GM12801 (cell line): ENCODE measurements around the gene TEX2.

Source experiments
- TF ChIP-seq, protein P1 (sequence below): IDR thresholded peaks from one replicate; pipeline ENCODE4 v1.5.1; 2011; ENCODE audit warnings: control low read depth; ENCODE audit not compliant: insufficient read length; ENCODE audit errors: extremely low read depth

TEX2 gene

DNA sequence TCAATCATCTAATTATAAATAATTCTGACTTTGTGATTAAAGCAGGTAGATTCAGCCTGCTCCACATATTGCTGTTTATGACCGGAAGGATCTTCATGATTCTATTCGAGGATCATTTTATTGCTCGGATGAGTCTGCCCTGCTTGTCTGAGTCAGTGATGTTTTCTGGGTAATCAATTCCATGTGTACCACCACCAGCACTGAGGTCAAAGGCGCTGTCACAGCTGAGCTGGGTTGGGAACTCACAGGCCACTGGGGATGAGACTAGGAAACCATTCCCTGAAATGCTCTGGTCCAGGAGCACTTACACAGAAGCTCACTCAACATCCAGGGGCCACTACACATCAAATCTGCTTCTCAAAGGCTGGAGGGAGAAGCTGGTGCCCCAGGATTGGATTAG is 102.7 kb downstream of the TEX2 start:
- TF ChIP-seq, protein P1, sequence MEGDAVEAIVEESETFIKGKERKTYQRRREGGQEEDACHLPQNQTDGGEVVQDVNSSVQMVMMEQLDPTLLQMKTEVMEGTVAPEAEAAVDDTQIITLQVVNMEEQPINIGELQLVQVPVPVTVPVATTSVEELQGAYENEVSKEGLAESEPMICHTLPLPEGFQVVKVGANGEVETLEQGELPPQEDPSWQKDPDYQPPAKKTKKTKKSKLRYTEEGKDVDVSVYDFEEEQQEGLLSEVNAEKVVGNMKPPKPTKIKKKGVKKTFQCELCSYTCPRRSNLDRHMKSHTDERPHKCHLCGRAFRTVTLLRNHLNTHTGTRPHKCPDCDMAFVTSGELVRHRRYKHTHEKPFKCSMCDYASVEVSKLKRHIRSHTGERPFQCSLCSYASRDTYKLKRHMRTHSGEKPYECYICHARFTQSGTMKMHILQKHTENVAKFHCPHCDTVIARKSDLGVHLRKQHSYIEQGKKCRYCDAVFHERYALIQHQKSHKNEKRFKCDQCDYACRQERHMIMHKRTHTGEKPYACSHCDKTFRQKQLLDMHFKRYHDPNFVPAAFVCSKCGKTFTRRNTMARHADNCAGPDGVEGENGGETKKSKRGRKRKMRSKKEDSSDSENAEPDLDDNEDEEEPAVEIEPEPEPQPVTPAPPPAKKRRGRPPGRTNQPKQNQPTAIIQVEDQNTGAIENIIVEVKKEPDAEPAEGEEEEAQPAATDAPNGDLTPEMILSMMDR: no peak

DNA sequence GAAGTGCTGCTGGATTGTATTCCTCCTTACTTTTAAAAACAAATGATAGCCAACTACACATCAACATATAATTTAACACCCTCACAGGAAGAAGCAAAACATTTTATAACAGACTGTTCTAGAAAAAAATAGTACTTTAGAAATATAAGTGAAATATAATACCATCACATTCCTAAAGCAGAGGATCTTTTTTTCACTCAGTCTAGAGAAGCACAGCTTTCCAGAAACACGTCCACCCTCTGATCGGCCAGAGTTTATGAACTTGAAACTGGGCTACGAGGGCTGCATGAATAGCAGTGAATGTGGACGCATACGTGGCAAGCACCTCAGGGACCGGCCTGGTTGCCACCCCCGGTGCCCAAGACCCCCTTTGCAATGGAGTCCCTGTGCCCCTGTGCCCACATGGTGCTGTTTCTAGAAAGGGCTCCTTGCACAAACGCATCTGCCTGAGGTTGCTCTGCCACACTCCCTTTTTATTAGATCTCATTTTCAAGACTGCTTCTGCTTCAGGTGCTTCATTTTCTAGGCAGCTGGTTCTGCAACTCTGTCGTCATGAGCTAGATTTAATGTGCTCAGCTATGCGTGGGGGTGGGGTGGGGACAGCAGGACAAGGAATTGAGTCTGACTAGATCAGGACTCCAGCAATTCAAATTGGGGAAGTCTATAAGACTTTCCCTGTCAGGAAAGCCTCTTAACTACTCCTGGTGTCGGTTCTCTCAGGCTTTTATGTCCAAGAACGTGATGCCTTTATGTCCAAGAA is 104.0 kb downstream of the TEX2 start:
- TF ChIP-seq, protein P1: no peak

DNA sequence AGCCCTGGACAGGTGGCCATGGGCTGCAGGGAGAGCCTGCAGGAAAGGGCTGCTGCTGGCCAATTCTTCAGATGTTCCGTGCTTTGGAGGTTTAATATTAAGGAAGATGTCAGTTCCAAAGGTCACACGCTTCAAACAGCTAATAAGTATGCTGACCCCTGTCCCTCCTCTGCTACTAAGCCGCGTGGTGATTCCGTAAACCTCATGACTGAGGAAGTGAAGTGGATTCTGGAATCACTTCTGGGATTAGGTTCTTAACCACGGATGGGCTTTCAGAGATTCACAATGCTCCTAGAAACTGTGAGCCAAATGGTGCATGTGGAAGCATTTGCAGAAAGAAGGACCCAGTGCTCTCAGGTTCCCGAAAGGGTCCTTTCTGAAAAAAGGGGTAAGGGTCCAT is 104.7 kb downstream of the TEX2 start:
- TF ChIP-seq, protein P1: no peak

DNA sequence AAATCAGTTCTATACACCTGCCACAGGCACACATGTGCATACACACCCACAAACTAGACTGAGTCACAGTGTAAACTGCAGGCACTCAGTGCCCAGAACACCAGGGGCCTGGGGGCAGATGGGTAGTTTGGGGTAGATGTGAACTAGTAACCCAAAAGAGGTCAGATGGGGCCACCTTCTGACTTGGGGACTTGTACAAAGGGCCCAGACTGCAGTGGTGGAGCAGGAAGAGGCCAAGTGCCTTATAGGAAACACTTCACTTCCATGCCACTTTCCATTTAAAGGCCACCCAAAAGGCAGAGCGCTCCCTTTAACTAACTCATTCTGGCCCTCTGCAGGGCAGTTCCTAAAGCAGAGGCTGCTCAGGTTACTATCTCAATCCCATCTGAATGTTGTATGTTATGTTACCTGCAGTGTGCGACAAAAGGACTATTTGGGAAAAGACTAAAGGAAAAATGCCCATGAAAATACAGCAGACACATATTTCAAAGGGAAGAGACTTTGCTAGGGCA is 105.3 kb downstream of the TEX2 start:
- TF ChIP-seq, protein P1: no peak

DNA sequence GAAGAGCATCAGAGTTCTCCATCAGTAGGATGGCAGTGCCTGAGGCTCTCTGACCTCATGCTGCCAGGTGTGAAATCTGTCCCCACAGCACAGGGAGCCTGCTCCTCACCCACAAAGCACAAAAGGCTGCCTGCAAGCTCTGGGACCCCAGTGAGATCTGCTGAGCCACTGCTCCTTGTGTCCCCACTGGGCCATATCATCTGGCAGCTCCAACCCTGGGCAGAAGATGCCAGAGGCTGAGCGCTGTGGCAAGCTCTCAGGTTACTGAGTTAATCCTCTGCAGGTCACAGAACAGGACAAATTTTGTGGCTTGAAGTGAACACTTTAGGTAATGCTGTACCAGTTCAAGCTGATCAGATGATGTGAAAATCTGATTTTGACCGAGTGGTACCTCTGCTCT is 106.4 kb downstream of the TEX2 start:
- TF ChIP-seq, protein P1: no peak

DNA sequence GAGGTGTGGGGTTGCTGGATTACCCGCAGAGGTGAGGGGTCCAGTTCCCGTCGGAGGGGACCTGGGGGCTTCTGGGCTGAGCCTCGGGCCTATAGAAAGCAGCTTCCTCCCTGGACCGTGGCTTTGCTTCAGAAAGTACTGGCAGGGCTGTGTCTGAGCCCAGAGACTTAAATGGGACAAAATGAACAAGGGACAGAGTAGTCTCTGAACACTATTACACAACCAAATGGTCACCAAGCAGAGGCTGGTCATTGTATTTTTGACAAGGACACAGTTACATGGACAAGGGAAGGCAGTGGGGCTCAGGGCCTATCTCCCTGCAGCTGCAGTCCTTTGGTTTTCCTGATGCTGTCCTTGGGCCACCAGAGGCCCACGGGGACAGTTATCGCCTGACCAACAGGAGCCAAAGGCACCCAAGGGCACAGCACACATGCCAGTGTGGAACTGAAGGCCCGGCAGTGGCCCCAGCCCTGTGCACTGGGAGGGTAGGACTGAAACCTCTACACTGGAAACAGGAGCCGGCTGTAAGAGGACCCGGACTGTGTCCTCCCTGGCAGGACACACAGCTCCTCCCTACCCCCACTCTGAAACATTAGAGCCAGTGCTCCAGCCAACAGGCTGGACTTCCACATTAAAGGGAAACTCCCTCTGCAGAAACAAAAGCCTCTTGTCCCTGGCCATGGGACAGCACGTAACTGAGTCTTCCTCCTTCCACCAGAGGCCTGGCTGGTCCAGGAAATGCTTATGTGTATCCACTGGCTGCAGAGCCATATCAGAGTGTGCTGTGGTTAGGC is 107.1 kb downstream of the TEX2 start:
- TF ChIP-seq, protein P1: no peak

DNA sequence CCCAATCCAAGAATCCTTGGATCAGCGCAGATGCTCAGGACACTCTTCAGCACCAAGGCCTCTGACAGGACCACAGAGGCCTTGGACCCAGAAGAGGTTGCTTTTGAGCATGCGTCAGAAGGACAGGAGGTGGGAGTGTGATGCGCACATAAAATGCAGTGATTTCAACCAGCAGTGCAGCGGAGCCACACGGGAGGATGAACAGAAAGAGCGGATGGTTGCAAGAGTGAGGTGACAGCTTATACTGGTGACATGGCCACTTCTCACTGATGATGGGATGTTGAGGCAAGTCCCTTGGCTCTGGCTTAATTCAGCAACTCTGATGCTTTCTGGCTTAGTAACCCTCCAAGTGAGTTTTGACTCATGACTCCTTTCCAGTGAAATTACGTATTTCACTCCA is 107.9 kb downstream of the TEX2 start:
- TF ChIP-seq, protein P1: no peak
